NCI-H187 (cell line): ENCODE data around the gene NUP62CL.

Experiments used
- DNase-seq, 2 experiments: peaks; one replicate each; lab custom pipeline; 2025; lab: John Stamatoyannopoulos, UW

Gene NUP62CL

DNA sequence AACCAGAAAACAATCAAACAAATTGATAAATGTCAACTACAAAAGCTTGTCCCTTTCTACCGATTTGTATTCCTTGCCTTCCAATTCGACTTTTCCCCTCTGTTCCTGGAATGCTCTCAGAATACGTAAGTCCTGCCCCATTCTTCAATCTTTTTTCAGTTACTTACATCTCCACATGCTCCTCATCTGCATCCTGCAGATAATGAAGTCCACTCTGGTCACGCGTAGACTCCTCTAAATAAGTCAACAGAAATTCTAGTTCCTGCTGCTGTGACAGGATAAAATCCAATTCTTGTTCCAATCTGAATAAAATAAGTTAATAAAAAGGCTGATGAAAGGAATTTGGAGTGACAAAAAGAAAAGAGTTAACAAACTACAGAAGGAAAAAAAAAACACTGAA is 53.2 kb downstream of the NUP62CL start:
- no peak for DNase-seq

DNA sequence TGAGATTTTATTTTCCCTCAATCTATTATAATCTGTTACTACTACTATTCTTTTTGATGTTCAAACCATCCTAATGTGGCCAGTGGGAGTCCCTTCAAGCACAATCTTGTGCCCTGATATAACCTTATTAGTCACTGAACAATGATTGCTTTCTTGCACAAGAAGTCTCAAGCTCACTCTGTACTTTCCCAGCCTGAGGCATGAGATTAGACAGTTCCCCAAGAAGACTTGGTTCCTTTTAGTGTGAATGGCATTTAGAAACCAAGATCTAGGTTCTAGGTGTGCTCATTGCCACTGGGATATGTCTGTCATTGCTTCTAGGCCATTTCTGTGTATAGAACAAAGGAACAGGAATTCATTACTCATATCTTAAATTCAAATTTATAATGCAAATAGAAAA is 59.6 kb downstream of the NUP62CL start:
- DNase-seq: no peak

DNA sequence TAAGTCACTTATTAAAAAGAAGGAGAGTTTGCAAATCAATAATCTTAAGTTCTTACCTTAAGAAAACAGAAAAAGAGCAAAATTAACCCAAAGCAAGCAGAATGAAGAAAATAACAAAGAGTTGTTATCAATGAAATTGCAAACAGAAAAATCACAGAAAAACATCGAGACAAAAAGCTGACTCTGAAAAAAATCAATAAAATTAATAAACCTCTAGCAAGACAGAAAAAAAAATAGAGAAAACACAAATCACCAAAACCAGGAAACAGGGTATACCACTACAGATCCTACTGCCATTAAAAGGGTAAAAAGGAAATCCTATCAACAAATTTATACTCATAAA is 70.3 kb downstream of the NUP62CL start:
- no peak for DNase-seq

DNA sequence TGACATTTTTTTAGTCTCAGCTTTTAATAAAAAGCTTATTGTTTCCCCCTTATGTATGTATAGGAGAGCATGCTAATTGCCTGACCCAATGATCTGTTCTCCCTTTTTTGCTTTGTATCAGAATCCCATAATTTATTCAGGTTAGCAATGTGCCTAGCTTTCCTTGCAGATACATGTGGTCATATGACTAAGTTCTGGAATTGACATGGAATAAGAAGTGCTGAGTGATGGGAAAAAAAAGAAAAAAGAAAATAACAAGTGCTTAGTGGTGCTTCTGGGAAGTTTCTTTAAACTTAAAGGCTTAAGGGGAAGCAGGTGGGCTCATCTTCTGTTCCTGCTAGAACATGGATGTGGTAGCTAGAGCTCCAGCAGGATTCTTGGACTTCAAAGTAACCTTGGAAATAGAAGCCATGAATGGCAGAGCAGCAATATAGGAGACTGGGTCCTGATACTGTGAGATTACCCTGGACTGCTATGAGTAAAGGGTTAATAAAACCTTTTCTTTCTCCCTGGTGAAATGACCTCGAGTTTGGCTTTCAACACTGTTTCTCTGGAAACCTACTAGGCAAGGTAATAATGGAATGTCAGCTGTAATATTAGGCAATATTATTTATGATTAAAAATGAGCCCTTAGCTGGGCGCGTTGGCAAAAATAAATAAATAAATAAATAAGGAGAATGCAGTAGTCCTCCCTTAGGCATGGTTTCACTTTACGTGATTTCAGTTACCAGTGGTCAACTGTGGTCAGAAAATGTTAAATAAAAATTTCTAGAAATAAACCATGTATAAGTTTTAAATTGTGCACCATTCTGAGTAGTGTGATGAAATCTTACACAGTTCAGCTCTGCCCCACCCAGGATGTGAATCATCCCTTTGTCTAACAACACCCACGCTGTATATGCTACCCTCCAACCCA is 70.9 kb downstream of the NUP62CL start:
- DNase-seq: no peak

DNA sequence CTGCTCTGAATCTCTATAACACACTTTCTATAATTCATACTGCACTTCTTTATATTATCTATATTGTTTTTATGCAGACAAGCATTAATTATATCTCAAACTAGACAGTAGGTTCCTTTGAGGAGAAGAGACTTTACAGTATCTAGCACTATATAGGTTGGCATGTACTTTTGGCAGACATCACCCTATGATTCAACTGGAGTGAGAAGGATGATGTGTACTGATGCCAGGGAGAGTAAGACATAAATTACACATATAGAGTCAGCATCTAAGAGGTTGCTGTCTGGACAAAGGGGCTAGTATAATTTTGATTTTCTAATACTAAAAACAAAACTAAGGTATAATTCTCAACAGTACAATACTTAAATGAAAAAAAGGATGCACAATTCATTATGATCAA is 82.5 kb downstream of the NUP62CL start:
- DNase-seq: no peak

DNA sequence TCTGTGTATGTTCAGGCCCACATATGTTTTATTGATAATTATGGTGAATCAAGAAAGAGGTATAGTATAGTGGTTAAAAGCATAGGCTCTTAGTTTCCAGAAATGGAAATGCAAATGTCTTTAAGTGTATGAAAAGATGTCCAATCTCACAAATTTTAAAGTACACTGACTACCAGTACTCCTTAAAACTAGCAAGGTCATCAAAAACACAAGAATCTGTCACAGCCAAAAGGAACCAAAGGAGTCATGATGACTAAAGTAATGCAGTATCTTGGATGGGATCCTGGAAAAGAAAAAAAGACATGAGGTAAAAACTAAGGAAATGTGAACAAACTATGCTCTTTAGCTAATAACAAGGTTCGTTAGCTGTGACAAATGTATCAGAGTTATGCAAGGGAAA is 87.0 kb downstream of the NUP62CL start:
- no peak for DNase-seq

DNA sequence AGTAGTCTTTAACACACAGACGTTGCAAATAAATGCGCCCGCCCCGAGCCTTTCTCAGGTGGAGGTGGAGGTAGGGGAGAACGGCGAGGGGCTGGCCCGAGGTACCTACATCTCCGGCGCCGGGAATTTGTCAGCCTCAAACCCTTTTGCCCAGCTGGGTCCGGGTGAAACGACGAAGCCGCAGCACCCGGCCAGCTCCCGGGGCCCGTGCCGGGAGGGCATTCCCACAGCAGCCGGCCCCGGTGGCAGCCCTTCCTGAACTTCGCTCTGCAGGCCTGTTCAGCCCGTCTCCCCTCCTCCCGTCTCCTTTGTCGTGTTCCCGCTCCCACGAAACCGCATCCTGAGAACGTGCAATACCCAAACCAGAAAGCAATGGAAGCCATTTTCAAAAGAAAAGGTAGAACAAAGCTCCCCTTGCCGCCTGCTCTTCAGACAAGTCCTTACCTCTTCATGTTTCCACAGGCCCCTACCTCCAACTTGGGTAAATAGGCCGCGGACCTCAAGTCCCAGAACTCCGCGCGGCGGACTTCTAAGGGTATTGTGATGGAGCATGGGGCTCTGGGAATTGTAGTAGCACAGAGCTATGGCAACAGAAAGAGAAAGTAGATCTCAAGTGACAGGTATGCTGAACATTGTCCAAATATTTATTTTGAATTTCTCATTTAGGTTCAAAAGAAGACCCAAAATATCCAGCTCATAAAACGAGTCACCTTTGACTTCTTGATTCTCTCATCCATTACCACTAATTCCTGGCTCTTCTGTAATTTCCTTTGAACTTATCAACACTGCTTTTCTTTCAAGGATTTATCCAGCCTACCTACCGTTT is 87.7 kb downstream of the NUP62CL start, which contains the start of gene RBM41:
RBM41 (minus strand) TSS at position 501 of the 826 bp plus-strand sequence; CDS start at position 452, 49 bp downstream.
- peak; percentile 78 to 84 for DNase-seq

DNA sequence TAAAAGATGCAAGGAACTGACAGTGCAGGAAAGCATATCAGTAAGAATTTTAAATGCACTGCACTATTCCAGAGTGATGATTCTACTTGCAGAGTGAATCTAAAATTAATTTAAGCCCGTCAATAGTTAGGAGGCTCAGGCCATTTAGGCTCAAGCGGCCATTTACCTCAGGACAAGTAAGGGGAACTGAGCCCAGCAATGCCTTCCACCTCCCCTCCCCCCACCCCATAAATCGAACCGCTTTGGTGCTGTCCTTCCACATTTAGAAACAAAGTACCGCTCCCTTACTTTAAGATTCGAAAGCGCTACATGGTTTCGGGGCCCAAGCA is 88.3 kb downstream of the NUP62CL start:
- DNase-seq: no peak

DNA sequence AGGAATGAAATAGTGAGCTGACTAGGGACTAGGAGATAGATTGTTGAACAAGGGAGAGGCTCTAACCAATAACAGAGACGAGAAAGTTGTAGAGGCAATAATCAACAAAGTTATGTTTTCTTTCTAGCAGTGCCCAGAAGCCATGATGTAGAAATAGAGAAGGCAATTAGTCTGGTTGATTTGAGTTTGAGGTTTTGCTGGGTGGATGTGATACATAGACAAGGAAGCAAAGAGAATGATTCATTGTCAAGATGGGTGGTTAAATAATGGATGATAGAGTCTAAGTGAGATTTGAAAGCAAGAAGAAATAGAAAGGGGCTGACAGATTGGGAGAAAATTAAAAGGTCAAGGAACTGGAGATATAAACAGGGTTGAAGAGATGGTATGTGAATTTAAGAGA is 98.8 kb downstream of the NUP62CL start:
- no peak for DNase-seq

DNA sequence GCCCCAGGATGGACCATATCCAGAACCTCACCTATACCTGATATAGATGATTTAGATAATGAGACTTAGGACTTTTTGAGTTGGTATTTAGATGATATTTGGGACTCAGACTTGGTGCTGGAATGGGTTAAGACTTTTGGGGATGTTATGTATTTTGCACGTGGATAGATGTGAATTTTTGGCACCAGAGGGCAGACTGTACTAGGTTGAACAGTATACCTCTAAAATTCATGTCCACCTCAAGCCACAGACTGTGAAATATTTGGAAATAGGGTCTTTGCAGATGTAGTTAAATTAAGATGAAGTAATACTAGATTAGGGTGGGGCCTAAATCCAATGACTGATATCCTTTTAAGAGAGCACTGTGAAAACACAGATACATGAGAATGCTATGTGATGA is 103.3 kb downstream of the NUP62CL start:
- DNase-seq: no peak

DNA sequence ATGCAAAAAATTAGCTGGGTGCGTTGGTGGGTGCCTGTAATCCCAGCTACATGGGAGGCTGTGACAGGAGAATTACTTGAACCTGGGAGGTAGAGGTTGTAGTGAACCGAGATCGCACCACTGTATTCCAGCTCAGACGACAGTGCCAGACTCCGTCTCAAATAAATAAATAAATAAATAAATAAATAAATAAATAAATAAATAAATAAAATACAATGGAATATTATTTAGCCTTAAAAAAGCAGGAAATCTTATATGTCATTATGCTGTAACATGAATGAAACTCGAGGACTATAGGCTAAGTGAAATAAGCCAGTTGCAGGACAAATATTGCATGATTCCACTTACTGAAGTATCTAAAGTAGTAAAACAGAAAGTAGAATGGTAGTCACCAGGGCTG is 130.1 kb downstream of the NUP62CL start:
- DNase-seq: no peak
